Measurements from ENCODE around the gene MRPL24. TPM values are rescaled to one million over a fixed set of nuclear protein-coding genes. Genes with fewer than 3 reads are reported as not detected.

The MRPL24 gene
- total RNA-seq, 2 donors from 2014 or later = 22.6 to 35.6 TPM

- no peak for DNase-seq (ENCODE audit: low spot score)
- peaks cover 32 to 47% of the 10 kb centered on the region in 2 donors for H3K4me1 ChIP-seq (ENCODE audit: control insufficient read depth in 1 of 2, low read depth in 2 of 2)
- no peak for TF ChIP-seq CTCF (IDR thresholded peaks at IDR 0.05)
- H3K4me3 ChIP-seq = no peak overlapping the region
- H3K27me3 ChIP-seq (replicated peaks; ENCODE audit: insufficient read depth) = no peaks in the 10 kb centered on the region
- no peak overlapping the region for H3K27ac ChIP-seq
- ATAC-seq (ENCODE audit: insufficient number of reproducible peaks, low FRiP score, low read depth) = no peak
- H3K9me3 ChIP-seq = no peaks in the 10 kb centered on the region
- H3K36me3 ChIP-seq = peaks cover 17% of the 10 kb centered on the region
These were observed 2.7 kb upstream of the MRPL24 start for GRCh38 chr1:156743367-156744302.

GRCh38 chr1:156742801-156743200, 1.9 kb upstream of the MRPL24 start:
- no peak overlapping the region for H3K4me3 ChIP-seq
- peaks cover 17% of the 10 kb centered on the region for H3K36me3 ChIP-seq
- no peaks in the 10 kb centered on the region for H3K27me3 ChIP-seq (replicated peaks; ENCODE audit: insufficient read depth)
- no peaks in the 10 kb centered on the region for H3K9me3 ChIP-seq
- ATAC-seq (ENCODE audit: insufficient number of reproducible peaks, low FRiP score, low read depth) (no peak), DNase-seq (ENCODE audit: low spot score) (no peak)
- TF ChIP-seq CTCF (IDR thresholded peaks at IDR 0.05) = no peak
- peaks cover 23 to 39% of the 10 kb centered on the region in 2 donors for H3K4me1 ChIP-seq (ENCODE audit: control insufficient read depth in 1 of 2, low read depth in 2 of 2)
- H3K27ac ChIP-seq = no peak overlapping the region

GRCh38 chr1:156742017-156742416, 1.1 kb upstream of the MRPL24 start:
- Histone ChIP-seq H3K4me1 (ENCODE audit: control insufficient read depth in 1 of 2, low read depth in 2 of 2) (peaks cover 20 to 33% of the 10 kb centered on the region in 2 donors), H3K27ac (peak overlapping the region; percentile 77 to 81), H3K4me3 (no peak overlapping the region), H3K9me3 (no peaks in the 10 kb centered on the region), H3K36me3 (peaks cover 17% of the 10 kb centered on the region), H3K27me3 (replicated peaks; ENCODE audit: insufficient read depth) (no peaks in the 10 kb centered on the region)
- DNase-seq (ENCODE audit: low spot score) (no peak), ATAC-seq (ENCODE audit: insufficient number of reproducible peaks, low FRiP score, low read depth) (no peak)
- TF ChIP-seq CTCF (IDR thresholded peaks at IDR 0.05) = no peak

- DNase-seq (ENCODE audit: low spot score) (no peak), ATAC-seq (ENCODE audit: insufficient number of reproducible peaks, low FRiP score, low read depth) (no peak)
- peaks cover 18% of the 10 kb centered on the region for H3K36me3 ChIP-seq
- no peaks in the 10 kb centered on the region for H3K9me3 ChIP-seq
- H3K4me3 ChIP-seq = peak overlapping the region; percentile 88
- H3K27me3 ChIP-seq (replicated peaks; ENCODE audit: insufficient read depth) = no peaks in the 10 kb centered on the region
- peak overlapping the region; percentile 77 to 81 for H3K27ac ChIP-seq
- no peak for TF ChIP-seq CTCF (IDR thresholded peaks at IDR 0.05)
- H3K4me1 ChIP-seq (ENCODE audit: control insufficient read depth in 1 of 2, low read depth in 2 of 2) = peaks cover 20 to 33% of the 10 kb centered on the region in 2 donors
These were observed 644 bp upstream of the MRPL24 start for GRCh38 chr1:156741481-156741983.

- H3K4me1 ChIP-seq (ENCODE audit: control insufficient read depth in 1 of 2, low read depth in 2 of 2) = peaks cover 10 to 21% of the 10 kb centered on the region in 2 donors
- H3K36me3 ChIP-seq = peaks cover 28% of the 10 kb centered on the region
- peak overlapping the region; percentile 88 for H3K4me3 ChIP-seq
- no peak for TF ChIP-seq CTCF (IDR thresholded peaks at IDR 0.05)
- DNase-seq (ENCODE audit: low spot score) (no peak), ATAC-seq (ENCODE audit: insufficient number of reproducible peaks, low FRiP score, low read depth) (no peak)
- no peaks in the 10 kb centered on the region for H3K27me3 ChIP-seq (replicated peaks; ENCODE audit: insufficient read depth)
- no peaks in the 10 kb centered on the region for H3K9me3 ChIP-seq
- H3K27ac ChIP-seq = peak overlapping the region; percentile 16 to 59
These were observed 599 bp downstream of the MRPL24 start for GRCh38 chr1:156740237-156740740.

All from thoracic aorta (tissue), 2 donors.